ENCODE results near the gene ATG10. TPM values are rescaled to one million over a fixed set of nuclear protein-coding genes. Genes with fewer than 3 reads are reported as not detected.
"Not testable (repeated sequence)": the region's sequence is repeated elsewhere in the genome, so short reads cannot be mapped to it uniquely, and the experiment has no call there.

The ATG10 gene
- total and polyA plus RNA-seq, 8 donors: 6.4 to 15.7 (median 11.1) TPM

GRCh38 chr5:82018462-82018861, 46.6 kb downstream of the ATG10 start:
- intact Hi-C loops (cut with DNase I): no loop called here
- Histone ChIP-seq H3K9me3 (peaks cover 0 to 10% of the 10 kb centered on the region in 2 donors), H3K4me1 (no peaks in the 10 kb centered on the region), H3K27ac (no peak overlapping the region), H3K36me3 (no peaks in the 10 kb centered on the region), H3K4me3 (no peak overlapping the region), H3K27me3 (no peaks in the 10 kb centered on the region)
- TF ChIP-seq CTCF (IDR thresholded peaks at IDR 0.05): no peak
- no peak for DNase-seq
- ATAC-seq: no peak

- Histone ChIP-seq H3K27ac (no peak overlapping the region), H3K4me1 (no peaks in the 10 kb centered on the region), H3K27me3 (no peaks in the 10 kb centered on the region), H3K36me3 (no peaks in the 10 kb centered on the region), H3K4me3 (no peak overlapping the region), H3K9me3 (peaks cover 0 to 10% of the 10 kb centered on the region in 2 donors)
- DNase-seq (no peak), ATAC-seq (no peak)
- intact Hi-C loops (cut with DNase I): no loop called here
- TF ChIP-seq CTCF (IDR thresholded peaks at IDR 0.05): no peak
Observed at GRCh38 chr5:82019342-82020138, 47.7 kb downstream of the ATG10 start.

- no peak for ATAC-seq
- TF ChIP-seq CTCF (IDR thresholded peaks at IDR 0.05): no peak
- Histone ChIP-seq H3K4me1 (no peaks in the 10 kb centered on the region), H3K4me3 (no peak overlapping the region), H3K27ac (no peak overlapping the region), H3K36me3 (no peaks in the 10 kb centered on the region), H3K9me3 (no peaks in the 10 kb centered on the region), H3K27me3 (no peaks in the 10 kb centered on the region)
- DNase-seq: no peak
- intact Hi-C loops (cut with DNase I): no loop called here
Observed at GRCh38 chr5:82022499-82022898, 50.7 kb downstream of the ATG10 start.

- Histone ChIP-seq H3K4me1 (no peaks in the 10 kb centered on the region), H3K27me3 (no peaks in the 10 kb centered on the region), H3K4me3 (no peak overlapping the region), H3K27ac (no peak overlapping the region), H3K36me3 (no peaks in the 10 kb centered on the region), H3K9me3 (no peaks in the 10 kb centered on the region)
- intact Hi-C loops (cut with DNase I): no loop called here
- ATAC-seq (peak; percentile 42), DNase-seq (peak in 2 of 4 donors; percentile 65 to 70)
- no peak for TF ChIP-seq CTCF (IDR thresholded peaks at IDR 0.05)
Observed at GRCh38 chr5:82023644-82024043, 51.8 kb downstream of the ATG10 start.

GRCh38 chr5:82031220-82032119, 59.6 kb downstream of the ATG10 start:
- no peak for ATAC-seq
- no peak for TF ChIP-seq CTCF (IDR thresholded peaks at IDR 0.05)
- no peaks in the 10 kb centered on the region for H3K27me3 ChIP-seq
- DNase-seq: no peak
- no peaks in the 10 kb centered on the region for H3K4me1 ChIP-seq
- intact Hi-C loops (cut with DNase I): no loop called here
- H3K27ac ChIP-seq: no peak overlapping the region
- no peak overlapping the region for H3K4me3 ChIP-seq
- no peaks in the 10 kb centered on the region for H3K9me3 ChIP-seq
- no peaks in the 10 kb centered on the region for H3K36me3 ChIP-seq

- H3K4me3 ChIP-seq; intact Hi-C loops (cut with DNase I); H3K27ac ChIP-seq; DNase-seq; H3K36me3 ChIP-seq; H3K4me1 ChIP-seq; ATAC-seq; H3K27me3 ChIP-seq: not testable (repeated sequence)
- peaks cover 0 to 16% of the 10 kb centered on the region in 2 donors for H3K9me3 ChIP-seq
Observed at GRCh38 chr5:82042894-82043293, 71.1 kb downstream of the ATG10 start.

All from left lung (tissue), 10 donors.